NCI-H2081 treated with DMSO at 0.1 percent for 48 hours (cell line): Measurements from ENCODE around the gene POPDC2.

Experiments used
- DNase-seq: peaks from one replicate; lab custom pipeline; 2025; lab: John Stamatoyannopoulos, UW

Gene POPDC2

DNA sequence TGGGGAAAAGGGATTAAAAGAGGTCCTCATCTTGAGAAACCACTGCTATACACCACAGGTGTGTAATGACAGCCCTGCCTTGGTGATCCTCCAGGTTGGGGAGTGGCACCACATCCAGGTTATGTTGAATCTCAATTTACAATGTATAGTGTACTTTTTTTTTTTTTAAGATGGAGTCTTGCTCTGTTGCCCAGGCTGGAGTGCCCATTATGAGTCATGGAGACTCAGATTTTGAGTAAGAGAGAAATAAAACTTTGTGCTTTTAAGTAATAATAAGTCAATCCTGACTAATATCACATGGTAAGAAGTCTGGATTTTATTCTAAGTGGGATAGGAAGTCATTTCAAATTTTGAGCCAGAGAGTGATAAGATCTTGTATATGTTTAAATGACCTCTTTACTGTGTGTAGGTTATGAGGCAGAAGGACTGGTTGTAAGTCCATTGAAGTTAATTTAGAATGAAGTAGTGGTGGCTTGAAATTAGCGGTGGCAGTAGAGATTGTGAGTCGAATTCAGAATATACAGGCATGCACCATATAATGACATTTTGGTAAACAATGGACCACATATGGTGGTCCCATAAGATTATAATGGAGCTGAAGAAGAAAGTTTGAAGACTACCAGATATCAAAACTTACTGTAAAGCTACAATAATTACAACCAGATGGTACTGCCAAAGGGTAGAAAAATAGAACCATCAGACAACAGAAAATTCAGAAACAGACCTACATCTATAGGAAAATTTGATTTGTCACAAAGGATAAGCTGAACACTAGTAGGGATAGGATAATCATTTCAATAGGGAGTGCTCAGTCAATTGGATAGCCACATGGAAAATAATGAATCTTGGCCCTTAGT lies 20.7 kb downstream of the POPDC2 start:
- DNase-seq, result no peak

DNA sequence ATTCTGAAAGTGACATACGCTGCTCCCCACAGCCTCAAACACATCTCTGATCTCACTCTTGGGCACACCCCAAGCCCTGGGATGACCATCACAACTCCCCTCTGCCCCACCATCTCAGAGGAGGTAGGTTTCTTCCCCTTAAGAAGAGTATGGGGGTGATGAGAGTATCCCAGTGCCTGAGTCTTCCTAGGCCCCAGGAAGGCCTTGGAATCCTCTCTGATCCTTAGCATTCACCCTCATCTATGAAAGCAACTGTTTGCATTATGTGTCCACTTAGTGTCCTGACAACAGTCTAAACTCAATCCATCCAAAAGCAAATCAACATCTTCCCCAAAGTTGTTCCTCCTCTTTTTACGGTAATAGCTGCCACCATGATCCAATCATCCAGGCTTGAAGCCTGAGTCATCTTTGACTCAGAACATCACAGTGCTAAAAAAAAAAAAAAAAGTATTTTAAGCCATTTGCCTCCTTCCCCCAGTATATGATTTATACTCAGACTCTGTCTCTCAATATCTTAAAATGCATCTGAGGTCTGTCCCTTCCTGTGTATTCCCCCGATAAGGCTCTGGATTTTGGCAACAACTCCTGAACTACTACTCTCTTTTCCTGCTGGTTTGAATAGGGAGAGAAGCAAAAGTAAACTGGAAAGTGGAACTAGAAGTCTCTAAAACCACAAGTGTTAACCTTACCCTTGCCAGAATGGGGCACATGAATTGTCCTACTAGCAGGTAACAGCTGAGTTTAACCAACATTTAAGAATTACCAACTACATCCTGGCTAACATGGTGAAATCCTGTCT lies 22.5 kb downstream of the POPDC2 start:
- DNase-seq, result no peak

DNA sequence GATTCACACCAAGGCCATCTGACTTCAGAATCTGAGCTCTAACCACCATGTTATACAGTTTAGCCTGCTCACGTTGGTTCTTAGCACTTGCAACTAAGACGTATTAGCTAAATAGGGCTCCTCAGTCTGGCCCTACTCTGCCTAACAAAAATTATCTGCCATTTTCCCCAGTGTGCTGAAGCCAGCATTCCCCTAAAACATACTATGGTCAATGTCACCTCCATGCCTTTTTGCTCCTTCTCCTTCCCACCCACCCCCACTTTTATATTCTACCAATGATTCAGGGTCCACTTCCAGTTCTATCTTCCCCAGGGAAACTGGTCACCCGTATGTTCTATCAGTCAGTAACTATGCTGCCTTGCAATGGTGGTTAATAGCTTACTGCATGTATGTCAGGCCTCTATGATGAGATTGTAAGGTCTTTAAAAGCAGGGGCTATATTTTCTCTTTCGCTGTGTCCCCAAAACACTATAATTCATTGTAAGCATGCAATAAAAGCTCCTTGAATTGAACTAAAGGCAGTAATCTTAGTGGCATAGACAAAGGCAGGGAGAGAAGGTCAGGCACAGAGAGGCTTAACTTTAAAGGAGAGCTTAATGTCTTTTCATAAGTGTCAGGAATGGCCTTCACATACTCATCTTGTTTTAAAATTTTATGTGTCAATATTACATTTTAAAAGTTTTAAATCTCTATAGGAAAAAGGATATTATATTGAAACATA lies 23.3 kb downstream of the POPDC2 start:
- DNase-seq, result no peak

DNA sequence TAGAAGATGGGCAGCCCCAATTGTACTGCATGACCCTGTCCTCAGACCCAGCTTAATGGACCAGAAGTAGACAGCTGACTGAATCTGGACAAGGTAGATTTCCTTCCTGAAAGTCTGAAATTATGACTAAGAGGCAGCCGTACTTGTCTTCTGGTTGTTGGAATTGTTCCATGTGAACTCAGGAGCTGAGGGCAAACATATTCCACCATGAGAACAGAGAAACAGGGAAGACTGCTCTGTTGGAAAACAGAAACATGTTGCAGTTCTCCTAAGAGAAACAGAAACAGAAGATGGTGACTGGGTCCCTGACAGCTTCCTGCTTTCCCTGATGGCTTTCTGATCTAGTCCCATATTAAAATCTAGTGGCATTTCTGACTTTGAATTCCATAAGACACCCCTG lies 24.1 kb downstream of the POPDC2 start:
- no peak for DNase-seq

DNA sequence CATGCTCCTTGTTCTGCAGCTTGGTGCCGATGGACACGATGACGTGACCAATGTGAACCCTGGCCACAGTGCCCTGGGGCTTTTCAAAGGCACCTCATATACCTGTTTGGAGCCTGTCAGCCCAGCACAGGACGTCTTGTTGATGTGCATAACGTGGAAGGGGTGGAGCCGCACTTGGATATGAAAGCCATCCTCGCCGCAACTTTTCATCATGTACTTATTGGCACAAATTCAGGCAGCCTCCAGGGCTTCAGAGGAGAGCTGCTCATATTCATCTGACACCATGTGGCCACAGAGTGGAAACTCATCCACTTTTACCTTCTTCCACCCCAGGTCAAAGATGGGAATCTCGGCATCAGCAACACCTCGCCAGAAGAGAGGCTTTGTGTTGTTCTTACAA lies 24.7 kb downstream of the POPDC2 start:
- no peak for DNase-seq

DNA sequence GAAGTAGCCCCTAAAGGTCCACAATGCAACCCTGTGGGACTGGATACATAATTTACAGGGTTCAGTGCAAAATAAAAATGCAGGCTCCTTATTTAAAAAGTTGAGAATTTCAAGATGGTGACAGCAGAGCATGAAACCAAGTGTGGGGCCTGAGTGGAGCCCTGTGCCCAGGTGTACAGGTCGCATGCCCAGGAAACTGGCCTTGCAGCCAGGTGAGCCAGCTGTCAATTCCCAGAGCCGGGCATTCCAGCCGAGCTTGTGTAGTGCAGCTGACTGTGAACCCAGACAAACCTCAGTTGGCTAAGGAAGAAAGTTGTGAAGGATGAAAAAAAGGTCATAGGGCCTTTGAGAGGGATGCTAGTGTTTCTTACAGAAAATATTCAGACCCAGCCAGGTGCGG lies 27.6 kb downstream of the POPDC2 start:
- no peak for DNase-seq

DNA sequence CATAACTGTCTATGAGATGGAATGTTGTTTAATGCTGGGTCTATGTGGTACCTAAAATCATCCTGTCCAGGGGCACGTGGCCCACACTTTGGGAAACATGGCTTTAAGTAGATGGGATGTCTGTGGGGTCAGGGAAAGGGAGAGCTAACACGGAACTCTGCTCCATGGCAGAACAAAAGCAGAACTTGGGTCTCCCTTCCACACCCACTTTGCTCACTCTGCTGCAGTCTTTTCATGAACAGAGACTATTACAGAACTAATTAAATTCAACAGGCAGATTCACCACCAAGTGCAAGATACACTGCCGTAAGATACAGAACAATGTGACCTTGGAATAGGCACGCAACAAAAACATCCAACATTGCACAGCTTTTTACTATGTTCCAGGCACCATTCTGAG lies 28.2 kb downstream of the POPDC2 start:
- DNase-seq, result no peak

DNA sequence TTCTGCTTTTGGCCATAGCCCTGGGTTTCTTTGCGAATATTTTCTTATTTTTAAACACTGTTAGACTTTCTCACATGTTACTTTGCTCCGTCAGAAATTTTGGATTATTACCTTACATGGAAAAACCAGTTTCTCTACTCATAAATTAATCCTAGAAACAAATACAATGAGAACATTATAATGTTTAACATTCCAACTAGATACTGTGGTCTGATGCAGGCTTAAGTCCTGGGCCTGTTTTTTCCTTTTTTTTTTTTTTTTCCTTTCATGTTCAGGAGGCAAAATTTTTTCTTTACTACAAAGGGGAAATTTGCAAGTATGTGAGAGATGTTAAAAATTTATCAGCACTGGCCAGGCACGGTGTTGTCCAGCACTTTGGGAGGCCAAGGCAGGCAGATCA lies 28.9 kb downstream of the POPDC2 start:
- no peak for DNase-seq

DNA sequence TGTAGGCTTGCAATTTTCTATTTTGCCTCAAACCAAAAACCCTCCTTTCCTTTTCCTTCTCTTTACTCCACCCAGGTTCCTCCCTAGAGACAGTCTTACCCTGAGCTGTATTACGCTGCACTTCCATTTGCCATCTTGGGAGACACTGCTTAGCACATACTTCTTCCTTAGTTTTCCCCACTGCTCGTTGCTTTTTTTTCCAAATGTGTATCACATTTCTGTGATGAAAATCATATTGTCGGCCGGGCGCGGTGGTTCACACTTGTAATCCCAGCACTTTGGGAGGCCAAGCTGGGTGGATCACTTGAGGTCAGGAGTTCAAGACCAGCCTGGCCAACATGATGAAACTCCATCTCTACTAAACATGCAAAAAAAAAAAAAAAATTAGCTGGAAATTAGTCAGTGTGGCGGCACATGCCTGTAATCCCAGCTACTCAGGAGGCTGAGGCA lies 29.5 kb downstream of the POPDC2 start:
- DNase-seq, result no peak

DNA sequence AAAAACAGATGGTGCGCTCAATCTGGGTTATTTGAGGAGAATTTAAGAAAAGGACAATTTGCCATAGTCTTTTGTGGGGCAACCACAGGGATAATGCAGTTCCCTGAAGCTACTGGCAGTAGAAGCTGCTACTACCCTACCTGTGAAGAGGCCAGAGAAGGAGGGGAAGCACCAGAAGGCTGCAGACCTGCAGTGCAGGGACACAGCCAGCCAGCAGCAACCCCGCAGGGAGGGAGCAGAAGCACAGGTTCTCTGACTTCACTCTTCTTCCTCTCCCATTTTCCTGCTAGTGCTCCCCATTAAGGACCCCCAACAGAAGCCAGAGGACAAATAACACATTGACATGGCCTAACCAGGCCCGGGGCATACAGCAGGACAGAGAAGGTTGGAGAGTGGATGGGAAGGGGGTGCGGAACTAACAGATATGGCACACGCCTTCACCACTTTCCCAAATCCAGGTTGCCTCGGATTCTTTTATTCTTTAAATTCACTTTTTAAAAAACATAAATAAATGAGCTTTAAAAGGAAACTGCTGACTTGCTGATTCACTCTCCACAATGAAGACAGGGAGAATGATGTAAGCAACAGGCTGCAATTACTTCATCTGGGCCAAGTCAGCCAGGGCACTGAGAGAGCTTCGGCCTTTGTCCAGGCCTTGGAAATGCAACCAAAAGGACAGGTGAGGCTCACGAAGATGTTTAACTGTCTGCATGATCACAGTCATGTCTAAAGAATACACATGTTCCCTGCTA lies 30.1 kb downstream of the POPDC2 start:
- DNase-seq, result no peak

DNA sequence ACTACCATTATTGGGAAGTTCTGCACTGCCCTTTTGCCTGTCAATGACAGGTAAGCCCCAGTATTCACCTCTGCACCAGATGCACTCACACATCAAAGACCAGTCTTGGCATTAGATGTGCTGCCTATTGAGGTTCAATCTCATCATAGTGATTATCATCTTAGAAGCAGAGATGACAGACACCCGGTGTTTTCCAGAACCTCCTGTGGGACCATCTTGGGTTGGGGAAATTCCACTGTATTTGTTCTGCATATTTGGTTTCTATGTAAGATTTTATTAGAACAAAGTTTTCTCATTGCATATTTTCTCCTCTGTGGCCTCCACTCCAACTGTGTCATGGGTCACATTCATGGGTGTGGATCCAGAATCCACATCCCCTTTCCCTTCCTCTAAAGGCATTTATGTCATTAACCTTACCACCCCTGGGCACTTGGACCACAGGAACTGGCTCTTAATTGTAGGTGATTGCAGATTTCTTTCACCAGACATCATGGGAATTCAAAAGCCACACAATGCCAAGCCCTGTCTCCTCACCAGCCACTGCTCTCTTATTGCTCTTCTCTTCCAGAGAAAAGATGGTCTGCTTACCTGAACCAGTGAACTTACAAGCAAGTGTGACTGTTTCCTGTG lies 31.5 kb downstream of the POPDC2 start:
- DNase-seq, result no peak

DNA sequence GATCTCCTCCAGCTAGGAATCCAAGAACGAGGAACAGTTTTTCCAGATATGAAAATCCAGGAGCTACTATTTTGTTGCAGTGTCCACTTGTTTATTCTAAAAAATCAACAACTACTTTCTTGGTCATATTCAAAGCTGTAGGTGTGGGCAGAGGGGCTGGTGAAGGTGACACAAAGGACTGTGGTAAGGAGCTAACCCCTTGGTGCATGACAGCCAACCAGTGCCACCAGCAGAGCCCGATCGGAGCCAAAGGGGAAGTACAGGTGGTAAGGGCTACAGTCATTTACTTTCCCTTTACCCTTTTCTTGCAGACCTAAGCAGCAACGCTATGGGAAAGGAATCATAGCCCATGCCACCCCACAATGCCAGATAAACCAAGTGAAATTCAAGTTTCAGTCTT lies 32.0 kb downstream of the POPDC2 start:
- no peak for DNase-seq

DNA sequence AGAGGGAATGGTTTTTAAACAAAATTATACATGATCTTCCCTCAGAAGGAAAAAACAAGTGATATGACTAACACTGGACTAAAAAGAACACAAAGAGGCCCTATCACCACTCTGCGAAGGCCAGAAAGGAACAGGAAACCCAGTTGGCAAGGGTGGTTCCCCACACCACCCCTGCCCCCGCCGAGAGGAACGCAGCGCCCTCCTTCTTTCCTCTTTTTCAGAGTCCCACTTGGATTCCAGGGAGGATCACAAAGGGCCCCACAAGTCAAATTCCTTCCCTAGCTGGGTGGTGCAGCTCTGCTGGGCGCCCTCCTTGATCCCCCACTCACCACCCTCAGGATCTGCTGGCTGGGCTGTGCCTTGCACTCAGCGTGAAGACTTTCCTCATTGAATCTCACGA lies 32.9 kb downstream of the POPDC2 start:
- no peak for DNase-seq

DNA sequence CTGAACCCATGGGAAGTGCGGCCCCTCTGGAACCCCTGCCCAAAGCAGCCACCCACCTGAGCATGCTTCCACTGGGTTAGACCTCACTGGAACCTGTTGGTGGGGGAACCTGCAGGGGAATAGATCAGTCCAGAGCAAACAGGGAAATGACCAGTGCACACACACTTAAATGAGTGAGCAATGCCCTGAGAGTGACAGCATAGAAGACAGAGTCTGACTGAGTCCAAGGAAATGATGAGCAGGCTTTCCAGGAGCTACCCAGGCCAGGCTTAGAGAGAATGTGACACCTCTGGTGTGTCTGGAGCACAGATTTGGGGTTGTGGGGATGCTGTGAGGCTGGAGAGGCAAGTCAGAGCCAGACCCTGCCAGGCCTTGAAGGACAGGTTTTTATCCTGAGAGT lies 34.2 kb downstream of the POPDC2 start:
- no peak for DNase-seq

DNA sequence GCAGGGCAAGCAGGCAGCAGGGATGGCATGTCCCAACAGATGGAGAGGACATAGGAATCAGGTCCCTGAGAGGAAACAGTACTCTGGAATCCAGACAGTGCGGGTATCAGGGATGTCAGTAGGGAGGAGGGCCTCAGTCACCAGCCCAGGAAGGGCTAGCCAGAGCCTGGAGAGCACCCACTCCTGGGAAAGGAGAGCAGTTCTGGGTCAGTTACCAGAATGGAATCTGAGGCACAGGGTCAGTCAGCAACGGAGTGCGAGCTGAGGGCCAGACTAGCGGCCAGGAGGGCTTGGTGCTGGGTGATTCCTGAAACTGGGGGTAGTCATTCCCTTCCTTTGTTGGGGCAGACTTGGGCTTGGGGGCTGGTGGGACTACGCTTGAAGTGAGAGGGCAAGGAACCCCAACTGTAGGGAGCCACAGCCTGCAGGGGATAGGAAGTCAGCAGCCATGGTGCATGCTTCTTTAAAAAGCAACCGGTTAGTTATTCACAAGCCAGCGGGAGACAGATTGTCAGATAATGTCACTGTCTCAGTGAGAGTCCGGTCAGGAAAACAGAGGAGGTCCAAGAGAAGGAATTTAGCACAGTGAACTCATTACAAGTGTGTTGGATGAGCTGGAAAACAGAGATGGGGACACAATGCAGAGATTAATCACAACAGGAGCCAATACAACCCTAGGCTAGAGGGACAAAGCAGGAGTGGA lies 34.8 kb downstream of the POPDC2 start:
- no peak for DNase-seq

DNA sequence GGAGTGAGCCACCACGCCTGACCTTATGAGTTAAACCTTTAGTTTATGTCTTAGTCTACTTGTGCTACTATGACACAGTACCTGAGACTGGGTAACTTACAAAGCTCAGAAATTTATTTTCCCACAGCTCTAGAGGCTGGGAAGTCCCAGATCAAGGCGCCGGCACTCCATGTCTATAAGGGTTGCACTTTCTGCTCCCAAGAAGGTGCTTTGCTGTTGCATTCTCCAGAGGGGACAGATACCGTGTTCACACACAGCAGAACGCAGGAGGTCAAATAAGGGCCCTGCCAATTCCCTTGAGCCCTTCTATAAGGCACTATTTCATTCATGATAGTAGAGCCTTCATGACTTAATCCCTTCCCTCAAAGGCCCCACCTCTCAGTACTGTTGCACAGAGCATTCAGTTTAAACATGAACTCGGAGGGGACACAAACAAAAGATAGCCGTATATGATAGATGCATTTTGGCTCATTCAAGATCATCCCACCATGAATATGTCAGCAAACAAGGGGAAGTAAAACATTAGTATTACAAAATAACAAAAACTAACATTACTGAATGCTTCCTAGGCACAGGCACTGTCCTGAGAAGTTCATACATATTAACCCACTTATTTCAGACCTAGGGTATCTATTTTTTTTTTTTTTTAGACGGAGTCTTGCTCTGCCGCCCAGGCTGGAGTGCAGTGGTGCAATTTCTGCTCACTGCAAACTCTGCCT lies 36.2 kb downstream of the POPDC2 start:
- DNase-seq, result no peak

DNA sequence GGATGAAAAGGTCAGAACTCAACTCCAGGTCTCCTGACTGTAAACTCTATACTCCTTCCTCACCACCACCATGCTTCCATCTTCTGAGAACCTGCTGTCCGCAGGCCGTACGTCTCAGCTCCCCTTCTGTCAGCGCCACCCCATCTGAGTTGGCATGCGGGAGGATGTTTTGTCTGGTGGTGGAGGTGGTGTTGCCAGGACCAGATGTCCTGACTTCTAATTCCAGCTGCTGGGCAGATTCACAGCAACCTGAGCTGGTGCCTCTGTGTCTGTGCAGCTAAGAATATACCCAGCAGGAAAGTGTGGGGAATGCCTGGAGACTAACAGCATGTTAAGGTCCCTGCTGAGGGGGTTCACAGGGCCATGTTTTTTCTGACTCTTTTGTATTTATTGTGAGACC lies 39.5 kb downstream of the POPDC2 start:
- no peak for DNase-seq

DNA sequence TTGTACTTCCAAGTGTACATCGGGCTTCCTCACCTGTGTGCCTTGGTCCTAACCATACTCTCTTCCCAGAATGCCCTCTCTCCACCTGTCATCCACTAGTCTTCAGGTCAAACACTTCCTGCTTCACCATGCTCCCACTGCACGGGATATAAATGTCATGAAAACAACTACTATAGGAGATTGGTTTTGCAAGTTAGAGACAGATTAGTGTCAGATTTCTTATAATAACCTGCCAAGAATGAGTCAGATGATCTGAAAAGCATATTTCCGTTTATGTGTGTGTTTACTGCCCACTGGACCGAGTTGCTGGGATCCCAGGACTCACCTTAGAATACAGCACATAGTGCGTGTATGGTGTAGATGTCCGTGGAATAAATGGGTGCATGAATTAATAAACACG lies 41.3 kb downstream of the POPDC2 start:
- no peak for DNase-seq

DNA sequence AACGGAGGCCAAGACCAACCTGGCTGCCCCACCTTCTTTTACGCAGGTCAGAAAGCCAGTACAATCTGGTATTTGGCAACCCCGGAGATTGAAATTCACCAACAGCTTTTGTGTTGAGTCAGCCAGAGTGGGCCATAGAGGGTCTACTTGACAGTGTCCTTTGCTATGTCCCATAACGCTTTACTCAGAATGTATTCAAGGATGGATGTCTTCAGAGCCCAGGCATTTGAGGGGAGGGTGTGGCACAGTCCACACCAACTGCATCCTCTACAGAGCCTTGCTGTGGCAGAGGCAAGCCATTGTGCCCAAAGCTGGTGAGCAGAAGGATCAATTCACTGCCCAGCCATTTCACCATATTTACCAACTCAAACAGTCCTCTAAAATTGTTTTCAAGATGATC lies 44.3 kb downstream of the POPDC2 start:
- DNase-seq, result no peak

DNA sequence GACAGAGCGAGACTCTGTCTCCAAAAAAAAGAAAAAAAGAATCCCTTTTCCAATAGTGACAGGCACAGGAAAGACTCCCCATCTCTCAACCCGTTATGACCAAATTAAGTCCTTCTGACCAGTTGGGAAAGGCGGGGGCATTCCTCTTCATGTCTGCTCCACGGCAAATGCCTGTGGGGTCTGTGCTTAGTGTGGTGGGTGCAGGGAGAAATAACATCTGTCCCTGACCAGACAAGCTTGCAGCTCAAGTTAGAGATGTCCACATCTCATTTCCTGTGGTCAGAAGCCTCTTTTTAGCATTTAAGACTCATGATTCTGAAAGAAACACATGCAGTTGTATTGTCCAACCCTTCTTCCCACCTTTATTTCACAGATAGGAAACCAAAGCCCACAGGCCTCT lies 46.5 kb downstream of the POPDC2 start:
- no peak for DNase-seq
